Measurements from ENCODE around the gene RBM28.

The RBM28 gene

DNA sequence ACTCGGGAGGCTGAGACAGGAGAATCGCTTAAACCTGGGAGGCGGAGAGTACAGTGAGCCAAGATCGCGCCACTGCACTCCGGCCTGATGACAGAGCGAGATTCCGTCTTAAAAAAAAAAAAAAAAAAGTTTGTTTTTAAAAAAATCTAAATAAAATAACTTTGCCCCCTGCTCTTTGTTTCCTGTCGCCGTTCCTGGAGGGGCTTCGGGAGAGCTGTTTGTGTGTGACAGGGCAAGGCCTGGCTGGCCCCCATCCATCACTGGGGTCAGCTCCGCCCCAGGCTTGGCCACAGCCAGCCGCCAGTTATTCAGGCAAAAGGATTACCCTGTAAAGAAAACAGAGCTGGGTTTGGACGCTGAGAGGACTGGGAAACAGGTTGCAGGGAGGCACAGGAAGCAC lies 86.2 kb downstream of the RBM28 start:
- DNase-seq: no peak

DNA sequence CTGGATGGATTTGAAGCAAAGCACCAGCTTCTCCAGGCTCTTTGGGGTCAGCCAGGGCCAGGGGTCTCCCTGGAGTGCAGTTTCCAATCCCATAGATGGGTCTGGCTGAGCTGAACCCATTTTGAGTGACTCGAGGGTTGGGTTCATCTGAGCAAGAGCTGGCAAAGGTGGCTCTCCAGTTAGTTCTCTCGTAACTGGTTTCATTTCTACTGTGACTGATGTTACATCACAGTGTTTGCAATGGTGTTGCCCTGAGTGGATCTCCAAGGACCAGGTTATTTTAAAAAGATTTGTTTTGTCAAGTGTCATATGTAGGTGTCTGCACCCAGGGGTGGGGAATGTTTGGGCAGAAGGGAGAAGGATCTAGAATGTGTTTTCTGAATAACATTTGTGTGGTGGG lies 88.4 kb downstream of the RBM28 start:
- DNase-seq: no peak

DNA sequence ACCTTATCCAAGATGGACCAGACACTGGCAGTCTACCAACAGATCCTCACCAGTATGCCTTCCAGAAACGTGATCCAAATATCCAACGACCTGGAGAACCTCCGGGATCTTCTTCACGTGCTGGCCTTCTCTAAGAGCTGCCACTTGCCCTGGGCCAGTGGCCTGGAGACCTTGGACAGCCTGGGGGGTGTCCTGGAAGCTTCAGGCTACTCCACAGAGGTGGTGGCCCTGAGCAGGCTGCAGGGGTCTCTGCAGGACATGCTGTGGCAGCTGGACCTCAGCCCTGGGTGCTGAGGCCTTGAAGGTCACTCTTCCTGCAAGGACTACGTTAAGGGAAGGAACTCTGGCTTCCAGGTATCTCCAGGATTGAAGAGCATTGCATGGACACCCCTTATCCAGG lies 89.2 kb downstream of the RBM28 start:
- DNase-seq: no peak

DNA sequence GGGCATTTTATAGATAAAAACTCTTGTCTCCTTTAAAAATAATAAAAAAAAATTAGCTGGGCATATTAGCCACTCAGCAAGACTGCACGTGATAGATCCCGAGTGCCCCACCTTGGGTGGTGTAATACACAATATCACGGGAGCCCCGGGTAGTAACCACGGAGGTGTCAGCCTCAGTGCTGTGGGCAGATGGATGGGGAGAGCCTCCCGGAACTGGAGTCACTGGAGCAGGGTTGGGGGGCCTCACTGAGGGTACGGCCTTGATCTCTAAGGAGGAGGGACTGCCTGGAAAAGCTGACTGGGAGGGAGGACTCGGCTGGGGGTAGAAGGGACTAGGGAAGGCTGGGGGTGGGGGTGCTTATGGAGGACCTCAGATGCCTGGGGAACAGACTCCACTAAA lies 90.0 kb downstream of the RBM28 start:
- no peak for DNase-seq

DNA sequence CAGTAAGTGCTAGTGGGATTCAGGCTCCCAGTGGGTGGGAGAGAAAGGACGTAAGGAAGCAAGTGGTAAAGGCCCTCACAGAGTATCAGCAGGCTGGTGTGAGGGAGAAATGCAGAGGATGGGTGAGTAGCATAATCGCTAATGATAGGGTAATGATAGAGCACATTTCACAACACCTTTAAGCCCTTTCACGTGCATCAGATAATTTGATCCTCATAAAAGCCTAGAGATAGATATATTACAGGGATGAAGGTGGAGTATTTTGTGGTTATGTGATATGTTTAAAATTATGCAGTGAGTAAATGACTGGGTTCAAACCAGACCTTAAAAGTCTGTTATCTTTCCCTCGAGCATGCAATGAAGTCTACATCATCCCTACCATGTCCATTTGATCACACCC lies 92.4 kb downstream of the RBM28 start:
- DNase-seq: no peak

Data from fibroblast of skin of right quadriceps (primary cell).